ENCODE results near the gene PIPOX.

- TF ChIP-seq ESRRA (CRISPR knock-in tag; IDR thresholded peaks at IDR 0.05; ENCODE audit: low read depth) = no peak
- no peak for TF ChIP-seq KLF13 (CRISPR knock-in tag; IDR thresholded peaks at IDR 0.05)
- no peak for TF ChIP-seq SRSF9 (IDR thresholded peaks at IDR 0.05; ENCODE audit: borderline replicate concordance, insufficient read depth, low read depth, low read length, poor library complexity, severe bottlenecking)
- no peak for TF ChIP-seq CHD4 (IDR thresholded peaks at IDR 0.05; ENCODE audit: borderline replicate concordance, low read length)
- TF ChIP-seq, protein P1, sequence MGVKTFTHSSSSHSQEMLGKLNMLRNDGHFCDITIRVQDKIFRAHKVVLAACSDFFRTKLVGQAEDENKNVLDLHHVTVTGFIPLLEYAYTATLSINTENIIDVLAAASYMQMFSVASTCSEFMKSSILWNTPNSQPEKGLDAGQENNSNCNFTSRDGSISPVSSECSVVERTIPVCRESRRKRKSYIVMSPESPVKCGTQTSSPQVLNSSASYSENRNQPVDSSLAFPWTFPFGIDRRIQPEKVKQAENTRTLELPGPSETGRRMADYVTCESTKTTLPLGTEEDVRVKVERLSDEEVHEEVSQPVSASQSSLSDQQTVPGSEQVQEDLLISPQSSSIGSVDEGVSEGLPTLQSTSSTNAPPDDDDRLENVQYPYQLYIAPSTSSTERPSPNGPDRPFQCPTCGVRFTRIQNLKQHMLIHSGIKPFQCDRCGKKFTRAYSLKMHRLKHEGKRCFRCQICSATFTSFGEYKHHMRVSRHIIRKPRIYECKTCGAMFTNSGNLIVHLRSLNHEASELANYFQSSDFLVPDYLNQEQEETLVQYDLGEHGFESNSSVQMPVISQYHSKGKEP (CRISPR knock-in tag; IDR thresholded peaks at IDR 0.05) = no peak
- TF ChIP-seq, protein P2, sequence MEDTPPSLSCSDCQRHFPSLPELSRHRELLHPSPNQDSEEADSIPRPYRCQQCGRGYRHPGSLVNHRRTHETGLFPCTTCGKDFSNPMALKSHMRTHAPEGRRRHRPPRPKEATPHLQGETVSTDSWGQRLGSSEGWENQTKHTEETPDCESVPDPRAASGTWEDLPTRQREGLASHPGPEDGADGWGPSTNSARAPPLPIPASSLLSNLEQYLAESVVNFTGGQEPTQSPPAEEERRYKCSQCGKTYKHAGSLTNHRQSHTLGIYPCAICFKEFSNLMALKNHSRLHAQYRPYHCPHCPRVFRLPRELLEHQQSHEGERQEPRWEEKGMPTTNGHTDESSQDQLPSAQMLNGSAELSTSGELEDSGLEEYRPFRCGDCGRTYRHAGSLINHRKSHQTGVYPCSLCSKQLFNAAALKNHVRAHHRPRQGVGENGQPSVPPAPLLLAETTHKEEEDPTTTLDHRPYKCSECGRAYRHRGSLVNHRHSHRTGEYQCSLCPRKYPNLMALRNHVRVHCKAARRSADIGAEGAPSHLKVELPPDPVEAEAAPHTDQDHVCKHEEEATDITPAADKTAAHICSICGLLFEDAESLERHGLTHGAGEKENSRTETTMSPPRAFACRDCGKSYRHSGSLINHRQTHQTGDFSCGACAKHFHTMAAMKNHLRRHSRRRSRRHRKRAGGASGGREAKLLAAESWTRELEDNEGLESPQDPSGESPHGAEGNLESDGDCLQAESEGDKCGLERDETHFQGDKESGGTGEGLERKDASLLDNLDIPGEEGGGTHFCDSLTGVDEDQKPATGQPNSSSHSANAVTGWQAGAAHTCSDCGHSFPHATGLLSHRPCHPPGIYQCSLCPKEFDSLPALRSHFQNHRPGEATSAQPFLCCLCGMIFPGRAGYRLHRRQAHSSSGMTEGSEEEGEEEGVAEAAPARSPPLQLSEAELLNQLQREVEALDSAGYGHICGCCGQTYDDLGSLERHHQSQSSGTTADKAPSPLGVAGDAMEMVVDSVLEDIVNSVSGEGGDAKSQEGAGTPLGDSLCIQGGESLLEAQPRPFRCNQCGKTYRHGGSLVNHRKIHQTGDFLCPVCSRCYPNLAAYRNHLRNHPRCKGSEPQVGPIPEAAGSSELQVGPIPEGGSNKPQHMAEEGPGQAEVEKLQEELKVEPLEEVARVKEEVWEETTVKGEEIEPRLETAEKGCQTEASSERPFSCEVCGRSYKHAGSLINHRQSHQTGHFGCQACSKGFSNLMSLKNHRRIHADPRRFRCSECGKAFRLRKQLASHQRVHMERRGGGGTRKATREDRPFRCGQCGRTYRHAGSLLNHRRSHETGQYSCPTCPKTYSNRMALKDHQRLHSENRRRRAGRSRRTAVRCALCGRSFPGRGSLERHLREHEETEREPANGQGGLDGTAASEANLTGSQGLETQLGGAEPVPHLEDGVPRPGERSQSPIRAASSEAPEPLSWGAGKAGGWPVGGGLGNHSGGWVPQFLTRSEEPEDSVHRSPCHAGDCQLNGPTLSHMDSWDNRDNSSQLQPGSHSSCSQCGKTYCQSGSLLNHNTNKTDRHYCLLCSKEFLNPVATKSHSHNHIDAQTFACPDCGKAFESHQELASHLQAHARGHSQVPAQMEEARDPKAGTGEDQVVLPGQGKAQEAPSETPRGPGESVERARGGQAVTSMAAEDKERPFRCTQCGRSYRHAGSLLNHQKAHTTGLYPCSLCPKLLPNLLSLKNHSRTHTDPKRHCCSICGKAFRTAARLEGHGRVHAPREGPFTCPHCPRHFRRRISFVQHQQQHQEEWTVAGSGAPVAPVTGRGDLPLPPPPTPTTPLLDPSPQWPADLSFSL (CRISPR knock-in tag; IDR thresholded peaks at IDR 0.05) = no peak
- no peak for TF ChIP-seq ZNF687 (CRISPR knock-in tag; IDR thresholded peaks at IDR 0.05)
- no peak for TF ChIP-seq MAX (IDR thresholded peaks at IDR 0.05)
- TF ChIP-seq SETDB1 (CRISPR knock-in tag; IDR thresholded peaks at IDR 0.05; ENCODE audit: borderline replicate concordance) = no peak
- no peak for TF ChIP-seq ZNF644 (CRISPR knock-in tag; IDR thresholded peaks at IDR 0.05; ENCODE audit: low read depth)
- TF ChIP-seq REST (IDR thresholded peaks at IDR 0.05; ENCODE audit: borderline replicate concordance in 1 of 2, low read depth in 1 of 2, low read length in 2 of 2) = no peak
- no peak for TF ChIP-seq HMGXB4 (CRISPR knock-in tag; IDR thresholded peaks at IDR 0.05; ENCODE audit: borderline replicate concordance in 1 of 2, low read depth in 1 of 2)
These were observed 36.9 kb downstream of the PIPOX start for GRCh38 chr17:29079887-29080286.
